Activated naive CD4-positive, alpha-beta T cell treated with anti-CD3 and anti-CD28 coated beads, Interleukin-2, amount 50 U/mL, for 24 hours (primary cell): ENCODE measurements around the gene SLC5A2.

ENCODE experiments used
- H3K27ac Mint-ChIP-seq: one replicate; pipeline ENCODE4 v1.8.0; 2021; ENCODE audit warnings: mild to moderate bottlenecking, mixed read lengths
- H3K27me3 Mint-ChIP-seq: one replicate; pipeline ENCODE4 v1.8.0; 2021; ENCODE audit warnings: mixed read lengths
- H3K36me3 Mint-ChIP-seq: one replicate; pipeline ENCODE4 v1.8.0; 2021; ENCODE audit warnings: mixed read lengths
- H3K4me1 Mint-ChIP-seq: one replicate; pipeline ENCODE4 v1.8.0; 2021; ENCODE audit warnings: mixed read lengths
- H3K4me3 Mint-ChIP-seq: one replicate; pipeline ENCODE4 v1.8.0; 2021; ENCODE audit warnings: mild to moderate bottlenecking, mixed read lengths
- H3K9me3 Mint-ChIP-seq: one replicate; pipeline ENCODE4 v1.8.0; 2021; ENCODE audit warnings: mixed read lengths

SLC5A2 gene

GRCh38 chr16:31470615-31471014 lies 12.3 kb upstream of the SLC5A2 start:
- H3K9me3 Mint-ChIP-seq = no peaks in the 10 kb centered on the region
- H3K4me1 Mint-ChIP-seq = peaks cover 18% of the 10 kb centered on the region
- peaks cover 5% of the 10 kb centered on the region for H3K36me3 Mint-ChIP-seq
- H3K4me3 Mint-ChIP-seq = no peak overlapping the region
- H3K27me3 Mint-ChIP-seq = peaks cover 16% of the 10 kb centered on the region
- no peak overlapping the region for H3K27ac Mint-ChIP-seq

- peak overlapping the region; percentile 35 for H3K27ac Mint-ChIP-seq
- H3K36me3 Mint-ChIP-seq = peaks cover 5% of the 10 kb centered on the region
- H3K9me3 Mint-ChIP-seq = no peaks in the 10 kb centered on the region
- peaks cover 16% of the 10 kb centered on the region for H3K27me3 Mint-ChIP-seq
- H3K4me3 Mint-ChIP-seq = peak overlapping the region; percentile 52
- peaks cover 22% of the 10 kb centered on the region for H3K4me1 Mint-ChIP-seq
Observed at GRCh38 chr16:31471241-31471874, 11.6 kb upstream of the SLC5A2 start.

GRCh38 chr16:31471875-31472708 lies 10.8 kb upstream of the SLC5A2 start, which contains the start of gene TGFB1I1:
TSS of gene TGFB1I1 (plus strand) at chr16:31472152. CDS start at chr16:31472189, 37 bp downstream.
- Mint-ChIP-seq H3K27ac (peak within 1 kb of the TSS; percentile 35), H3K9me3 (no peaks in the 10 kb centered on the region), H3K4me3 (peak within 1 kb of the TSS; percentile 52), H3K4me1 (peaks cover 19% of the 10 kb centered on the region), H3K27me3 (peaks cover 16% of the 10 kb centered on the region), H3K36me3 (peaks cover under 1% of the 10 kb centered on the region)

GRCh38 chr16:31472709-31473203 lies 10.2 kb upstream of the SLC5A2 start:
- Mint-ChIP-seq H3K36me3 (no peaks in the 10 kb centered on the region), H3K27ac (no peak overlapping the region), H3K4me1 (peaks cover 15% of the 10 kb centered on the region), H3K9me3 (no peaks in the 10 kb centered on the region), H3K4me3 (peak overlapping the region; percentile 16), H3K27me3 (peaks cover 16% of the 10 kb centered on the region)

- H3K4me3 Mint-ChIP-seq = no peak overlapping the region
- no peaks in the 10 kb centered on the region for H3K9me3 Mint-ChIP-seq
- H3K27me3 Mint-ChIP-seq = peaks cover 16% of the 10 kb centered on the region
- peaks cover 20% of the 10 kb centered on the region for H3K4me1 Mint-ChIP-seq
- H3K36me3 Mint-ChIP-seq = no peaks in the 10 kb centered on the region
- H3K27ac Mint-ChIP-seq = no peak overlapping the region
Observed at GRCh38 chr16:31473264-31473984, 9.5 kb upstream of the SLC5A2 start.

GRCh38 chr16:31474173-31474714 lies 8.7 kb upstream of the SLC5A2 start:
- Mint-ChIP-seq H3K4me3 (no peak overlapping the region), H3K9me3 (no peaks in the 10 kb centered on the region), H3K27me3 (peaks cover 16% of the 10 kb centered on the region), H3K36me3 (no peaks in the 10 kb centered on the region), H3K4me1 (peaks cover 20% of the 10 kb centered on the region), H3K27ac (no peak overlapping the region)

- Mint-ChIP-seq H3K4me1 (peaks cover 20% of the 10 kb centered on the region), H3K27me3 (peaks cover 16% of the 10 kb centered on the region), H3K4me3 (no peak overlapping the region), H3K27ac (no peak overlapping the region), H3K9me3 (no peaks in the 10 kb centered on the region), H3K36me3 (no peaks in the 10 kb centered on the region)
Observed at GRCh38 chr16:31474773-31475738, 7.9 kb upstream of the SLC5A2 start.

- Mint-ChIP-seq H3K9me3 (no peaks in the 10 kb centered on the region), H3K27me3 (peaks cover 16% of the 10 kb centered on the region), H3K27ac (no peak overlapping the region), H3K36me3 (no peaks in the 10 kb centered on the region), H3K4me3 (peak overlapping the region; percentile 77), H3K4me1 (peaks cover 20% of the 10 kb centered on the region)
Observed at GRCh38 chr16:31475946-31476302, 7.0 kb upstream of the SLC5A2 start.

- no peak overlapping the region for H3K27ac Mint-ChIP-seq
- peak overlapping the region; percentile 77 for H3K4me3 Mint-ChIP-seq
- H3K4me1 Mint-ChIP-seq = peaks cover 20% of the 10 kb centered on the region
- H3K9me3 Mint-ChIP-seq = no peaks in the 10 kb centered on the region
- no peaks in the 10 kb centered on the region for H3K36me3 Mint-ChIP-seq
- H3K27me3 Mint-ChIP-seq = peaks cover 10% of the 10 kb centered on the region
Observed at GRCh38 chr16:31476303-31477219, 6.4 kb upstream of the SLC5A2 start.

- Mint-ChIP-seq H3K4me3 (peak overlapping the region; percentile 72), H3K27me3 (peaks cover 7% of the 10 kb centered on the region), H3K27ac (peak overlapping the region; percentile 14), H3K9me3 (no peaks in the 10 kb centered on the region), H3K36me3 (no peaks in the 10 kb centered on the region), H3K4me1 (peaks cover 17% of the 10 kb centered on the region)
Observed at GRCh38 chr16:31477220-31478216, 5.4 kb upstream of the SLC5A2 start.

GRCh38 chr16:31478956-31479355 lies 4.0 kb upstream of the SLC5A2 start:
- Mint-ChIP-seq H3K4me1 (peaks cover 14% of the 10 kb centered on the region), H3K36me3 (no peaks in the 10 kb centered on the region), H3K9me3 (no peaks in the 10 kb centered on the region), H3K27me3 (no peaks in the 10 kb centered on the region), H3K27ac (no peak overlapping the region), H3K4me3 (no peak overlapping the region)

GRCh38 chr16:31479751-31480150 lies 3.2 kb upstream of the SLC5A2 start:
- H3K4me3 Mint-ChIP-seq = no peak overlapping the region
- peak overlapping the region; percentile 30 for H3K27ac Mint-ChIP-seq
- no peaks in the 10 kb centered on the region for H3K9me3 Mint-ChIP-seq
- no peaks in the 10 kb centered on the region for H3K36me3 Mint-ChIP-seq
- peaks cover 14% of the 10 kb centered on the region for H3K4me1 Mint-ChIP-seq
- no peaks in the 10 kb centered on the region for H3K27me3 Mint-ChIP-seq
